ENCODE results near the gene UBTD2.

DNA sequence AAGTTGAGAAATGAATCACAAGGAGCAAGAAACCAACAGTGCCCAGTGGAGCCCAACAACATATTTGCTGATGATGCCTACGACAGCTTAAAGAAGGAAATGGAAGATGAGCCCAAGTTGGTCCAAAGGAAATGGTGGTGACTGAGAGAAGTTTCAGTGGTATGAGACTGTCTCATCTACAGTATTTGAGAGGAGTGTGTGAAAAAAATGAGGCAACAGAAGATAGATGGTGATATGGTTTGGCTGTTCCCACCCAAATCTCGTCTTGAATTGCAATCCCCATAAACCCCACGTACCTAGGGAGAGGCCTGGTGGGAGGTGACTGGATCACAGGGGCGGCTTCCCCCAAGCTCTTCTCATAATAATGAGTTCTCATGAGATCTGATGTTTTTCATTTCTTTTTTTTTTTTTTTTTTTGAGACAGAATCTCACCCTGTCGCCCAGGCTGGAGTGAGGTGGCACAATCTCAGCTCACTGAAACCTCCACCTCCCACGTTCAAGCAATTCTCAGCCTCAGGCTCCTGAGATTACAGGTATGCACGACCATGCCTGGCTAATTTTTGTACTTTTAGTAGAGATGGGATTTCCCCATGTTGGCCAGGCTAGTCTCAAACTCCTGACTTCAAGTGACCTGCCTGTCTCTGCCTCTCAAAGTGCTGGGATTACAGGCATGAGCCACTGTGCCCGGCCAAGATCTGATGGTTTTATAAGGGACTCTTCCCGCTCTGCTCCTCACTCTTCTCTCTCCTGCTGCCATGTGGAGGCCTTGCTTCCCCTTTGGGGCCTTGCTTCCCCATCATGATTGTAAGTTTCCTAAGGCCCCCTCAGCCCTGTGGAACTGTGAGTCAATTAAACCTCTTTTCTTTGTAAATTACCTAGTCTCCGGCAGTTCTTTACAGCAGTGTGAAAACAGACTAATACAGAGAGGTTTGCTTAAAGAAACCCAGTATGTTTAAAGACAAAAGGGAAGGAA, 59.4 kb downstream of the UBTD2 start:
- TF ChIP-seq POLR2AphosphoS5 (IDR thresholded peaks at IDR 0.05; ENCODE audit: low read depth) (no peak), EZH2phosphoT487 (IDR thresholded peaks at IDR 0.05; ENCODE audit: unreplicated experiment) (no peak), EZH2 (IDR thresholded peaks at IDR 0.05; ENCODE audit: low read depth, unreplicated experiment) (no peak)
- TF ChIP-seq, protein P1, sequence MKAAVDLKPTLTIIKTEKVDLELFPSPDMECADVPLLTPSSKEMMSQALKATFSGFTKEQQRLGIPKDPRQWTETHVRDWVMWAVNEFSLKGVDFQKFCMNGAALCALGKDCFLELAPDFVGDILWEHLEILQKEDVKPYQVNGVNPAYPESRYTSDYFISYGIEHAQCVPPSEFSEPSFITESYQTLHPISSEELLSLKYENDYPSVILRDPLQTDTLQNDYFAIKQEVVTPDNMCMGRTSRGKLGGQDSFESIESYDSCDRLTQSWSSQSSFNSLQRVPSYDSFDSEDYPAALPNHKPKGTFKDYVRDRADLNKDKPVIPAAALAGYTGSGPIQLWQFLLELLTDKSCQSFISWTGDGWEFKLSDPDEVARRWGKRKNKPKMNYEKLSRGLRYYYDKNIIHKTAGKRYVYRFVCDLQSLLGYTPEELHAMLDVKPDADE (IDR thresholded peaks at IDR 0.05): no peak
- TF ChIP-seq, protein P2, sequence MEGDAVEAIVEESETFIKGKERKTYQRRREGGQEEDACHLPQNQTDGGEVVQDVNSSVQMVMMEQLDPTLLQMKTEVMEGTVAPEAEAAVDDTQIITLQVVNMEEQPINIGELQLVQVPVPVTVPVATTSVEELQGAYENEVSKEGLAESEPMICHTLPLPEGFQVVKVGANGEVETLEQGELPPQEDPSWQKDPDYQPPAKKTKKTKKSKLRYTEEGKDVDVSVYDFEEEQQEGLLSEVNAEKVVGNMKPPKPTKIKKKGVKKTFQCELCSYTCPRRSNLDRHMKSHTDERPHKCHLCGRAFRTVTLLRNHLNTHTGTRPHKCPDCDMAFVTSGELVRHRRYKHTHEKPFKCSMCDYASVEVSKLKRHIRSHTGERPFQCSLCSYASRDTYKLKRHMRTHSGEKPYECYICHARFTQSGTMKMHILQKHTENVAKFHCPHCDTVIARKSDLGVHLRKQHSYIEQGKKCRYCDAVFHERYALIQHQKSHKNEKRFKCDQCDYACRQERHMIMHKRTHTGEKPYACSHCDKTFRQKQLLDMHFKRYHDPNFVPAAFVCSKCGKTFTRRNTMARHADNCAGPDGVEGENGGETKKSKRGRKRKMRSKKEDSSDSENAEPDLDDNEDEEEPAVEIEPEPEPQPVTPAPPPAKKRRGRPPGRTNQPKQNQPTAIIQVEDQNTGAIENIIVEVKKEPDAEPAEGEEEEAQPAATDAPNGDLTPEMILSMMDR (conservative IDR thresholded peaks at IDR 0.05; ENCODE audit: low read depth in 2 of 2): no peak

All from GM23338 (cell line).